Uterus (tissue), 4 donors: ENCODE data around the gene ANKRD16. TPM values are rescaled to one million over a fixed set of nuclear protein-coding genes. Genes with fewer than 3 reads are reported as not detected.

Experiments
- DNase-seq, 2 donors: peaks; one replicate each; pipeline ENCODE4 v3.0.0-alpha.2; 2019 to 2020
- H3K27ac ChIP-seq, 2 donors: fragments of 200-600 bp; sonication (generic); 1 replicate in 1 of 2; 2 replicates in 1 of 2; pipeline ENCODE4 v1.5.1; 2016 to 2018
- H3K27me3 ChIP-seq, 2 donors: fragments of 200-600 bp; sonication (generic); one replicate each; pipeline ENCODE4 v1.5.1; 2018 to 2019; ENCODE audit warnings: control low read depth in 1 of 2
- H3K36me3 ChIP-seq, 2 donors: fragments of 200-600 bp; sonication (generic); one replicate each; pipeline ENCODE4 v1.5.1; 2019; ENCODE audit warnings: control low read depth in 1 of 2
- H3K4me1 ChIP-seq, 2 donors: fragments of 200-600 bp; sonication (generic); one replicate each; pipeline ENCODE4 v1.5.1; 2018 to 2019; ENCODE audit warnings: control low read depth in 1 of 2
- H3K4me3 ChIP-seq, 2 donors: fragments of 200-600 bp; sonication (generic); 1 replicate in 1 of 2; 2 replicates in 1 of 2; pipeline ENCODE4 v1.5.1; 2018 to 2019; ENCODE audit warnings: mild to moderate bottlenecking in 1 of 2
- H3K9me3 ChIP-seq, 2 donors: fragments of 200-600 bp; sonication (generic); one replicate each; pipeline ENCODE4 v1.5.1; 2019; ENCODE audit warnings: control low read depth in 1 of 2
- POLR2A ChIP-seq, 2 donors: fragments of 450-650 bp; IDR thresholded peaks; one replicate each; pipeline ENCODE4 v1.6.1; 2016; ENCODE audit warnings: antibody characterized with exemption in 2 of 2, mild to moderate bottlenecking in 1 of 2, moderate library complexity in 1 of 2
- intact Hi-C: fragments of 100-400 bp; cut with DNase I; formaldehyde crosslinking; loops from one replicate; pipeline ENCODE4 v1.15.1; 2023; ENCODE audit warnings: low total_unique reads
- total RNA-seq, 4 donors: library from RNA; depleted of rRNA in 3 of 4; stranded (reverse); fragments of >200 nt in 3 of 4; gene quantifications; one replicate each; pipeline versions ENCODE4 v1.1.0 to v1.2.4, GENCODE V29; 2014 to 2023
- TF ChIP-seq, protein P1 (sequence below), 4 experiments: fragments of 200-600 bp in 2 of 4; fragments of 450-650 bp in 2 of 4; sonication (generic) in 2 of 4; IDR thresholded peaks; one replicate each; pipeline ENCODE4 v1.5.1; 2016 to 2019; ENCODE audit warnings: antibody characterized with exemption in 4 of 4, mild to moderate bottlenecking in 2 of 4, moderate library complexity in 1 of 4
- donor health status: DM: yes; HTN: yes; CAD: no.

Gene ANKRD16
- total RNA-seq, 4 donors from 2014 or later: 11.9 to 28.4 (median 17.8) TPM

DNA sequence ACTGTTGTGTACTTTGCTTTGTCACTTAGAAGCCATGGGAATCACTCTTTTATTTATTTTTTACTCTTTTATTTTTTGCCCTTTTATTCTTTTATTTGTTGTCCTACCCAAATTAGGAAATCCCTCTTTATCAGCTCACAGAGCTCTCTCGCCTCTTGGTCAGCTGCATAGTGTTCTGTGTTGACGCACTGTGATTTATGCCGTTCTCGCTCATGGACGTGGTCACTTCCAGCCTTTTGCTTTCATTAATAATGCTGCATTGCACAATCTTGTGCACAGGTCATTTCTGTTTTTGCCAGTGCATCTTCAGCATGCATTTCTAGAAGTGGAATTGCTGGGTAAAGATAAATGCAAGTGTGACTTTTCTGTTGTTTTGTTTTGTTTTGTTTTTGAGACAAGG, 42.7 kb upstream of the ANKRD16 start:
- peaks cover 0 to 3% of the 10 kb centered on the region in 2 donors for H3K4me1 ChIP-seq
- no peak overlapping the region for H3K4me3 ChIP-seq
- DNase-seq: peak; percentile 80 to 91
- no peaks in the 10 kb centered on the region for H3K27me3 ChIP-seq
- peak overlapping the region; percentile 82 to 86 for H3K27ac ChIP-seq
- no peaks in the 10 kb centered on the region for H3K9me3 ChIP-seq
- intact Hi-C loops: no loop called here
- no peaks in the 10 kb centered on the region for H3K36me3 ChIP-seq
- TF ChIP-seq, protein P1, sequence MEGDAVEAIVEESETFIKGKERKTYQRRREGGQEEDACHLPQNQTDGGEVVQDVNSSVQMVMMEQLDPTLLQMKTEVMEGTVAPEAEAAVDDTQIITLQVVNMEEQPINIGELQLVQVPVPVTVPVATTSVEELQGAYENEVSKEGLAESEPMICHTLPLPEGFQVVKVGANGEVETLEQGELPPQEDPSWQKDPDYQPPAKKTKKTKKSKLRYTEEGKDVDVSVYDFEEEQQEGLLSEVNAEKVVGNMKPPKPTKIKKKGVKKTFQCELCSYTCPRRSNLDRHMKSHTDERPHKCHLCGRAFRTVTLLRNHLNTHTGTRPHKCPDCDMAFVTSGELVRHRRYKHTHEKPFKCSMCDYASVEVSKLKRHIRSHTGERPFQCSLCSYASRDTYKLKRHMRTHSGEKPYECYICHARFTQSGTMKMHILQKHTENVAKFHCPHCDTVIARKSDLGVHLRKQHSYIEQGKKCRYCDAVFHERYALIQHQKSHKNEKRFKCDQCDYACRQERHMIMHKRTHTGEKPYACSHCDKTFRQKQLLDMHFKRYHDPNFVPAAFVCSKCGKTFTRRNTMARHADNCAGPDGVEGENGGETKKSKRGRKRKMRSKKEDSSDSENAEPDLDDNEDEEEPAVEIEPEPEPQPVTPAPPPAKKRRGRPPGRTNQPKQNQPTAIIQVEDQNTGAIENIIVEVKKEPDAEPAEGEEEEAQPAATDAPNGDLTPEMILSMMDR (IDR thresholded peaks at IDR 0.05): no peak
- TF ChIP-seq POLR2A (IDR thresholded peaks at IDR 0.05): no peak

GRCh38 chr10:5930272-5930671, 40.6 kb upstream of the ANKRD16 start:
- no peak for DNase-seq
- intact Hi-C loops: no loop called here

GRCh38 chr10:5929442-5929841, 39.7 kb upstream of the ANKRD16 start:
- Histone ChIP-seq H3K4me1 (peaks cover 0 to 3% of the 10 kb centered on the region in 2 donors), H3K27me3 (no peaks in the 10 kb centered on the region), H3K27ac (peak overlapping the region in 1 of 2 donors; percentile 86), H3K36me3 (no peaks in the 10 kb centered on the region), H3K9me3 (no peaks in the 10 kb centered on the region), H3K4me3 (no peak overlapping the region)
- no peak for DNase-seq
- intact Hi-C loops: no loop called here
- no peak for TF ChIP-seq POLR2A (IDR thresholded peaks at IDR 0.05)
- TF ChIP-seq, protein P1 (IDR thresholded peaks at IDR 0.05): no peak

More at GRCh38 chr10:5930272-5930671, 40.6 kb upstream of the ANKRD16 start:
- Histone ChIP-seq H3K9me3 (no peaks in the 10 kb centered on the region), H3K4me1 (peaks cover 0 to 3% of the 10 kb centered on the region in 2 donors), H3K27ac (peak overlapping the region; percentile 82 to 86), H3K4me3 (no peak overlapping the region), H3K36me3 (no peaks in the 10 kb centered on the region), H3K27me3 (no peaks in the 10 kb centered on the region)
- TF ChIP-seq, protein P1 (IDR thresholded peaks at IDR 0.05): no peak
- no peak for TF ChIP-seq POLR2A (IDR thresholded peaks at IDR 0.05)

GRCh38 chr10:5927306-5927705, 37.6 kb upstream of the ANKRD16 start:
- no peak for DNase-seq
- no peak for TF ChIP-seq POLR2A (IDR thresholded peaks at IDR 0.05)
- TF ChIP-seq, protein P1 (IDR thresholded peaks at IDR 0.05): no peak
- intact Hi-C loops: no loop called here
- Histone ChIP-seq H3K4me3 (no peak overlapping the region), H3K9me3 (no peaks in the 10 kb centered on the region), H3K27me3 (no peaks in the 10 kb centered on the region), H3K36me3 (no peaks in the 10 kb centered on the region), H3K27ac (peak overlapping the region in 1 of 2 donors; percentile 25), H3K4me1 (no peaks in the 10 kb centered on the region)

GRCh38 chr10:5924889-5925288, 35.2 kb upstream of the ANKRD16 start:
- no peaks in the 10 kb centered on the region for H3K36me3 ChIP-seq
- TF ChIP-seq, protein P1 (IDR thresholded peaks at IDR 0.05): no peak
- no peak for TF ChIP-seq POLR2A (IDR thresholded peaks at IDR 0.05)
- H3K27ac ChIP-seq: no peak overlapping the region
- no peaks in the 10 kb centered on the region for H3K4me1 ChIP-seq
- intact Hi-C loops: no loop called here
- DNase-seq: no peak
- no peaks in the 10 kb centered on the region for H3K27me3 ChIP-seq
- H3K9me3 ChIP-seq: no peaks in the 10 kb centered on the region
- no peak overlapping the region for H3K4me3 ChIP-seq
